Measurements from ENCODE around the gene SLC1A7.

SLC1A7 gene

DNA sequence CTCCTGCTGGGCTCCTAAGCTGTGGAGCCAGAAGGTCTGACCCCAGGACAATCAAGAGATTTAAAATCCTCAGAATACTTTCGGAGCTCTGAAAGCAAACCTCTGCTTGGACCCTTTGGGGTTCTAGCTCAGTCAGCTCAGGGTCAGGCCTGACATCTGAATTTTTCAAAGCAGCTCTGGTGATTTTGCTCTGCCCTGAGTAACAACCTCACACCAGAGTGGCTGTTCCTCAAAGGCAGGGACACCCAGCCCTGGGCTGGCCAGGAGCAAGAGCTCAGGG, 11.9 kb downstream of the SLC1A7 start:
- TF ChIP-seq, protein P1, sequence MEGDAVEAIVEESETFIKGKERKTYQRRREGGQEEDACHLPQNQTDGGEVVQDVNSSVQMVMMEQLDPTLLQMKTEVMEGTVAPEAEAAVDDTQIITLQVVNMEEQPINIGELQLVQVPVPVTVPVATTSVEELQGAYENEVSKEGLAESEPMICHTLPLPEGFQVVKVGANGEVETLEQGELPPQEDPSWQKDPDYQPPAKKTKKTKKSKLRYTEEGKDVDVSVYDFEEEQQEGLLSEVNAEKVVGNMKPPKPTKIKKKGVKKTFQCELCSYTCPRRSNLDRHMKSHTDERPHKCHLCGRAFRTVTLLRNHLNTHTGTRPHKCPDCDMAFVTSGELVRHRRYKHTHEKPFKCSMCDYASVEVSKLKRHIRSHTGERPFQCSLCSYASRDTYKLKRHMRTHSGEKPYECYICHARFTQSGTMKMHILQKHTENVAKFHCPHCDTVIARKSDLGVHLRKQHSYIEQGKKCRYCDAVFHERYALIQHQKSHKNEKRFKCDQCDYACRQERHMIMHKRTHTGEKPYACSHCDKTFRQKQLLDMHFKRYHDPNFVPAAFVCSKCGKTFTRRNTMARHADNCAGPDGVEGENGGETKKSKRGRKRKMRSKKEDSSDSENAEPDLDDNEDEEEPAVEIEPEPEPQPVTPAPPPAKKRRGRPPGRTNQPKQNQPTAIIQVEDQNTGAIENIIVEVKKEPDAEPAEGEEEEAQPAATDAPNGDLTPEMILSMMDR (IDR thresholded peaks at IDR 0.05; ENCODE audit: insufficient read depth, missing control alignments) = no peak
- FAIRE-seq = no peak
- DNase-seq (ENCODE audit: insufficient read length, low spot score) = no peak

DNA sequence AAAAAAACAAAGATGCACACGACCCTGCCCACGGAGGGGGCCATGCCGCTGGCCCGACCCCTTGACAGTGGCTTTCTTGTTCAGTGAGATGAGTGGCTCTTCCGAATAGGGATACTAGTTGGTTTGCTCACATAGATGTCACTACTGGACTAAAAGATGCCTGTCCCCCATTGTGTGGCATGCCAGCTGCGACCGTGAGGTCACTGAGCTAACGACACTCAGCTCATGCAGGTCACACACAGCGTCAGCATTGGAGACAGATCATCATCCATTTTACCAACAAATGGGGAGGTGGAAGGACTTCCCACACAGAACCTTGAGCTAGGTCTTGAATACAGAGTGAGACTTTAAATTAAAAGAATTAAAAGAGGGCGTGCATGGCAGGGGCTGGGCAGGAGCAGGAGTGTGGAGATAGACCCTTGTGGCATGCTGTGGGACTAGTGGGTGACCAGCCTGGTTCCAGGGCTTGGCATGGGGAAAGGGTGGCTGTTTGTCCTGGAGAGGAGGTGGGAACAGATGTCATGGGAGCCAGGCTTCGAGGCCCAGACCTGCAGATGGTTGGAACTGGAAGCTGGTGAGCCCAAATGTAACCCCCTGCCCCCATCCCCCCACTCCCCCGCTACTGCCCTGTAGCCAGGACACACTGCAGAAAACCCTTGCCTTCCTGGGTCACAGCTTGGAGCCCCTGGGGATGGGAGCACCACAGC, 12.4 kb downstream of the SLC1A7 start:
- FAIRE-seq = no peak
- TF ChIP-seq, protein P1 (IDR thresholded peaks at IDR 0.05; ENCODE audit: insufficient read depth, missing control alignments) = no peak
- no peak for DNase-seq (ENCODE audit: insufficient read length, low spot score)

DNA sequence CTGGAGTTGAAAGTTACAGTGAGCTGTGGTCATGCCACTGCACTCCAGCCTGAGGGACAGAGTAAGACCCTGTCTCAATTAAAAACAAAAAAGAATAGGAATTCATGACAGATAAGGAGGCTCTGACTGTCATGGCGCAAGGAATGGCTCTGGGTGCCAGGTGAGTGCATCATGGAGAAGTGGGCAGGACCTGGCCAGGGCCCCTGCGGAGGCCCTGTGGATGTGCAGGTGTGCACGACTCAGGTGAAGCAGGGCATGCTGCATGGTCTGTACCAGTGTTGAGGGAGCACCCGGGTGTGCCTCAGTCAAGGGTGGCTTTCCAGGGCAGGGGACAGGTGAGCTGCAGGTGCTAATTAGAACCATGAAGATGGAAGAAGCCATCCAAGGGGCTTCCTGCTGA, 14.0 kb downstream of the SLC1A7 start:
- TF ChIP-seq, protein P1 (IDR thresholded peaks at IDR 0.05; ENCODE audit: insufficient read depth, missing control alignments) = no peak
- FAIRE-seq = no peak
- no peak for DNase-seq (ENCODE audit: insufficient read length, low spot score)

DNA sequence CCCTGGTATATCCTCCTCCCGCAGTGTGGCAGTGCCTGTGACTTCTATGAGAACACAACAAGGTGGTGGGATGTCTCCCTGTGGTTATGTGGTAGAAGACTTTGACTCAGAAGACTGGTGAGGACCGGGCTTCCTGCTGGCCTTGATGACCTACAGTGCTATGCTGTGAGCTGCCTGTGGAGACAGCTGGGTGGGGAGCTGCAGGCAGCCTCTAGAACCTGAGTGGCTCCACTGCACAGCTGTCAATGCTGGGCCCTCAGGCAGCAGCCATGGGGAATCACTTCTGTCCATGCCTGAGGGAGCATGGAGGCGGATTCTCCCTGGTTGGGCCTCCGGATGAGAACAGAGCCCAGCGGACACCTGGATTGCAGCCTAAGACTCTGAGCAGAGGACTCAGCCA, 14.9 kb downstream of the SLC1A7 start:
- TF ChIP-seq, protein P1 (IDR thresholded peaks at IDR 0.05; ENCODE audit: insufficient read depth, missing control alignments) = no peak
- DNase-seq (ENCODE audit: insufficient read length, low spot score) (no peak), FAIRE-seq (no peak)

DNA sequence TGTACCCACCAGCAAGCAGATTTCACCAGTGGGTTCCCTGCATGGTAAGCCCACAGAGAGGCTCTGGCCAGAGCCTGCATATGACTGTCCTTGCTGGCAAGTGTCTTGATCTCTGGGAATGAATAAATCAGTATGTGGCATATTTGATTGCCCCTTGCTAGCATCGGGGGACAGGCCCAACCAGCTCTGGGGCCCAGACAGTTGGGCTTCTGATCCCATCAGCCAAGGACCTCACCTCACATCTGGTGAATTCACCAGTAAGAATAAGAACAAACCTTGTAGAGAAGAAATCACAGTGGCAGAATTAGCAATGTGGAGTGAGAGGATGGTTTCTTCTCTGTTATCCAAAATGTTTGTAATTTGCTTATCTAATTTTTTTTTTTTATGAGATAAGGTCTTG, 15.9 kb downstream of the SLC1A7 start:
- TF ChIP-seq, protein P1 (IDR thresholded peaks at IDR 0.05; ENCODE audit: insufficient read depth, missing control alignments) = no peak
- FAIRE-seq (no peak), DNase-seq (ENCODE audit: insufficient read length, low spot score) (no peak)

DNA sequence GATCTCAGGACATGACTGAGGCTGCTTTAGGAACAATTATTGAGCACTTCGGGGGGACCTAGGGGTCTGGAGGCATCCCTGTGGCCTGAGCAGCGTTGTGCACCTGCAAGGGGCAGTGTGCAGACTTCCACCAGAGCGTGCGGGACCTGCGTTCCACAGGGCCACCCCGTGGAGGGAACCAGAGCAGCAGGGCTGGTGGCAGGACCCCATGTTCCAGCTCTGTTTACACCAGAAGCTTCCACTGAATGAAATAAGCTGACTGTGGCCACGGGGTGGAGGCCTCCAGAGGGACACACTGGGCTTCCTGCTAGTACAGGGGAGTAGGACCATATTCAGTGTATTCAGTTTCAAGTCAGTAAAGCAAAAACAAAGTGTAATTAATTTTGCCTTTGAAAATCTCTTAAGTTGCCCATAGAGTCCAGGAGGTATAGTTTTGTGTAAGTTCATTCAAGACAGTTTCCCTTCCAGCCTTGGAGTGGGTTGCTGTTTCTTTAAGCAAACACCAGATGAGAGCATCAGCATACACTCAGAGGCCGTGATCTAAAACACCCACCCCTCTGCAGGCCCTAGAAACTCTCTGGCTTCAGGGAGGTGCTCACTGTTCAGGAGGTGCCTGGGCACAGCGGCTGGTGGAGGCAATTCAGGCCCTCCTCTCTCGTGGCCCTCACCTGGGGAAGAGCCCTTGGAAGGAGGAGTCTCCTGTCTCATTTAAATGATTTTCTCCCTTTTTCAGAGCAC, 16.6 kb downstream of the SLC1A7 start:
- FAIRE-seq (no peak), DNase-seq (ENCODE audit: insufficient read length, low spot score) (no peak)
- TF ChIP-seq, protein P1 (IDR thresholded peaks at IDR 0.05; ENCODE audit: insufficient read depth, missing control alignments) = no peak

DNA sequence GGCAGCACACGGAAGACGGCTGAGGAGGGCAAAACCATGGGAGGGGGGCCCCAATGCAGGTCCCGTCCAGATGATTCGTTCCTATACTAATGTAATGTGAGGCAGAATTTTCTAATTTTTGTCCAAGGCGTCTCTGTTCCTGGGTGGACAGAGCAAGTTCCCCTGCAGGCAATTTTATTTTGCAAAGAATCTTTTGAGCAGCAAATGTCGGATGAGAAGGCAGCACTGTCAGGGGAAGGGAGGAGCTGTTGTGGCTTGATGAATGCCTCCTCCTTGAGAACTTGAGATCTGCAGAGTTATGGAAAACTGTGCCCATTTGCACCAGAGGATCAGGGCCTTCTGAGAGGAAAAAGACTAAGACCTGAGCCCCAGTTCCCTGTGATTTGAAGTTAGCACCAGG, 17.3 kb downstream of the SLC1A7 start:
- FAIRE-seq (no peak), DNase-seq (ENCODE audit: insufficient read length, low spot score) (no peak)
- TF ChIP-seq, protein P1 (IDR thresholded peaks at IDR 0.05; ENCODE audit: insufficient read depth, missing control alignments) = no peak

All from D721Med (cell line).